Ishikawa (cell line): Measurements from ENCODE around the gene MEIS1.

Experiments
- CEBPB ChIP-seq: IDR thresholded peaks from 2 replicates; pipeline ENCODE4 v1.6.1; 2012
- CREB1 ChIP-seq: IDR thresholded peaks from 2 replicates; pipeline ENCODE4 v1.6.1; 2012; ENCODE audit warnings: low read depth
- EGR1 ChIP-seq: IDR thresholded peaks from 2 replicates; pipeline ENCODE4 v1.6.1; 2012
- EP300 ChIP-seq: IDR thresholded peaks from 2 replicates; pipeline ENCODE4 v1.6.1; 2012; ENCODE audit warnings: borderline replicate concordance
- FOXM1 ChIP-seq: IDR thresholded peaks from 2 replicates; pipeline ENCODE4 v1.6.1; 2012; ENCODE audit warnings: low read depth, borderline replicate concordance
- NFIC ChIP-seq: IDR thresholded peaks from 2 replicates; pipeline ENCODE4 v1.6.1; 2012
- RAD21 ChIP-seq: IDR thresholded peaks from 2 replicates; pipeline ENCODE4 v1.6.1; 2012; ENCODE audit warnings: low read depth
- TAF1 ChIP-seq: IDR thresholded peaks from 2 replicates; pipeline ENCODE4 v1.6.1; 2012; ENCODE audit warnings: low read depth, mild to moderate bottlenecking
- TCF12 ChIP-seq: IDR thresholded peaks from 2 replicates; pipeline ENCODE4 v1.6.1; 2012; ENCODE audit warnings: low read depth
- TEAD4 ChIP-seq: IDR thresholded peaks from 2 replicates; pipeline ENCODE4 v1.6.1; 2012
- YY1 ChIP-seq: IDR thresholded peaks from 2 replicates; pipeline ENCODE4 v1.6.1; 2012; ENCODE audit warnings: low read depth
- ZBTB7A ChIP-seq: IDR thresholded peaks from 2 replicates; pipeline ENCODE4 v1.6.1; 2012; ENCODE audit warnings: low read depth
- TF ChIP-seq, protein P1 (sequence below): IDR thresholded peaks from 2 replicates; pipeline ENCODE4 v1.6.1; 2012
- TF ChIP-seq, protein P2 (sequence below): IDR thresholded peaks from 2 replicates; pipeline ENCODE4 v1.6.1; 2012
- TF ChIP-seq, protein P3 (sequence below): IDR thresholded peaks from 2 replicates; pipeline ENCODE4 v1.6.1; 2012; ENCODE audit warnings: low read depth, mild to moderate bottlenecking

Gene MEIS1

DNA sequence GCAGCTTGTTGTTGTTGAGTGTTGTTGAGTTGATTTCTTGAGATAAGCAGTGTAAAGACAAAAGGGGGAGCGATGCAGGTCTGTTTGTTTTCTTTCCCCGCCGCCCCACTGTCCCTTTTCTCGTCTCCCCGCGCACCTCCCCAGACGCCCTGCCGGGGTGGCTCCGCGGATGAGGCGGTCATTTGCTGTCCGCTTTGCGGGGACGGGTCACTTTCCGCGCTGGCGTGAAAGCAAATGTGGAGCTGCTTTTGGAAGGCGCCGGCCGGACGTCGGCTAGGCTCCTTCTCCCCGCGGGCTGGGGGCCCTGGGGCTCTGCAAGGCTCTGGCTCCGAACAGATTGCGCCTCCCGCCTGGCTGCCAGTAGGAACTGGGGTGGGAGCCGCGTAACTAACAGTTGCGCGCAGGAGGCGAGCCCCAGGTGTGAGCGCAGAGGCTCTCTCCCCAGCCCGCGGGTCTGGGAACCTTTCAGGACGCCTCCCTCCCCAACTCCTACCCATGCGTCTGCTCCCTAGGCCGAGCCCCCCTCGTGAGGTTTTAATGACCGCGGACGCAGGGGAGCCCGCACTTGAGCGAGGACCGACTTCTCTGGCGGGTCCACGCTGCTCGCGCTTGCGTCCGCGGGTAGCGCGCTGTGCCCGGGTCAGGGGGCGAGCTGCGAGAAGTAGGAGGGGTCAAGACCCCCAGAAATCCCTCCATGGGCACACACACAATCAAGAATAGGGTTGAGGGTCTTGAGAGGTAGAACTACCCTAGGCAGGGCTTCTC lies 146.6 kb downstream of the MEIS1 start:
- TF ChIP-seq YY1 (no peak), NFIC (no peak), RAD21 (no peak), TCF12 (no peak), FOXM1 (no peak), TEAD4 (no peak), TAF1 (no peak), EGR1 (no peak), CEBPB (no peak), ZBTB7A (no peak), EP300 (no peak), CREB1 (no peak)
- TF ChIP-seq, protein P1, sequence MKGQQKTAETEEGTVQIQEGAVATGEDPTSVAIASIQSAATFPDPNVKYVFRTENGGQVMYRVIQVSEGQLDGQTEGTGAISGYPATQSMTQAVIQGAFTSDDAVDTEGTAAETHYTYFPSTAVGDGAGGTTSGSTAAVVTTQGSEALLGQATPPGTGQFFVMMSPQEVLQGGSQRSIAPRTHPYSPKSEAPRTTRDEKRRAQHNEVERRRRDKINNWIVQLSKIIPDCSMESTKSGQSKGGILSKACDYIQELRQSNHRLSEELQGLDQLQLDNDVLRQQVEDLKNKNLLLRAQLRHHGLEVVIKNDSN: no peak
- TF ChIP-seq, protein P2, sequence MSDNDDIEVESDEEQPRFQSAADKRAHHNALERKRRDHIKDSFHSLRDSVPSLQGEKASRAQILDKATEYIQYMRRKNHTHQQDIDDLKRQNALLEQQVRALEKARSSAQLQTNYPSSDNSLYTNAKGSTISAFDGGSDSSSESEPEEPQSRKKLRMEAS: no peak
- TF ChIP-seq, protein P3, sequence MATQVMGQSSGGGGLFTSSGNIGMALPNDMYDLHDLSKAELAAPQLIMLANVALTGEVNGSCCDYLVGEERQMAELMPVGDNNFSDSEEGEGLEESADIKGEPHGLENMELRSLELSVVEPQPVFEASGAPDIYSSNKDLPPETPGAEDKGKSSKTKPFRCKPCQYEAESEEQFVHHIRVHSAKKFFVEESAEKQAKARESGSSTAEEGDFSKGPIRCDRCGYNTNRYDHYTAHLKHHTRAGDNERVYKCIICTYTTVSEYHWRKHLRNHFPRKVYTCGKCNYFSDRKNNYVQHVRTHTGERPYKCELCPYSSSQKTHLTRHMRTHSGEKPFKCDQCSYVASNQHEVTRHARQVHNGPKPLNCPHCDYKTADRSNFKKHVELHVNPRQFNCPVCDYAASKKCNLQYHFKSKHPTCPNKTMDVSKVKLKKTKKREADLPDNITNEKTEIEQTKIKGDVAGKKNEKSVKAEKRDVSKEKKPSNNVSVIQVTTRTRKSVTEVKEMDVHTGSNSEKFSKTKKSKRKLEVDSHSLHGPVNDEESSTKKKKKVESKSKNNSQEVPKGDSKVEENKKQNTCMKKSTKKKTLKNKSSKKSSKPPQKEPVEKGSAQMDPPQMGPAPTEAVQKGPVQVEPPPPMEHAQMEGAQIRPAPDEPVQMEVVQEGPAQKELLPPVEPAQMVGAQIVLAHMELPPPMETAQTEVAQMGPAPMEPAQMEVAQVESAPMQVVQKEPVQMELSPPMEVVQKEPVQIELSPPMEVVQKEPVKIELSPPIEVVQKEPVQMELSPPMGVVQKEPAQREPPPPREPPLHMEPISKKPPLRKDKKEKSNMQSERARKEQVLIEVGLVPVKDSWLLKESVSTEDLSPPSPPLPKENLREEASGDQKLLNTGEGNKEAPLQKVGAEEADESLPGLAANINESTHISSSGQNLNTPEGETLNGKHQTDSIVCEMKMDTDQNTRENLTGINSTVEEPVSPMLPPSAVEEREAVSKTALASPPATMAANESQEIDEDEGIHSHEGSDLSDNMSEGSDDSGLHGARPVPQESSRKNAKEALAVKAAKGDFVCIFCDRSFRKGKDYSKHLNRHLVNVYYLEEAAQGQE: no peak

DNA sequence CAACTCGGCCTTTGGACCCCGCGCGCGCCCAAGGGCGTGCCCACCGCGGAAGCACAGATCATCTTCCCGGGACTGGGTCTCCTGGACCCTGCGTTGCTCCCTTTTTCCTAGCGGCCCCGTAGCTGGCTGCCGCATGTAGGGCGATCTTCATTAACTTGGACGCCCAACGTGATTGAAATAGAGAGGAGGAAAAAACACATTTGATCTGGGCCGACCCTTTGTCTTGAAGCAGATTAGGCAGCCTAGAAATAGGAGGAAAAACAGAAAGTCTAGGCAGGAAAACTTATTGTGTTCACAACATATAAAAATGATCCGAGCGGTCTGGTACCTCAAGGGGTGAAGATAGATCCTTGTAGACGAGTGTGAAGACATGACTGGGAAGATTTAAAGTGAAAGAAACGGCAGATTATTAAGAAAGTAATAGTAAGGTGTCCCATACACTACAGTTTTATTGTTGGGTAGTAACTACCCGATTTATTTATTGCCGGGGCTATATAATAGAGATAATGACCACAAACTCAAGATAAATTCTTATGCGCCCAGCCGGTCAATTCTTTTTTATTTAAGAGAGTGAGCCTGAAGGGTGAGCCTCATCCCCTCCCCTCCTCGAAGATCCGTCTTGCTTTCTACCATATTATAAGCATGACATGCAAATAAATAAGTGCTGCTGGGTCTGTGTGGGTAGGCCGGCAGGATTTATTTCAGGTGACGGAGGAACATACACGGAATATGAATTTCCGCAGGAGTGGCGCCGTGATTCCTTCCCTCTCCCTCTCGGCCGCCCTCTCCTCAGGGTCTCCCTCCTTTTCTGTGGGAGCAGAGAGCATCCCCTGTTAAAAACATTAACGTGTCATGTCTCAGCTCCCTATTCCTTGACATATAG lies 147.4 kb downstream of the MEIS1 start:
- no peak for TF ChIP-seq FOXM1
- no peak for TF ChIP-seq CEBPB
- no peak for TF ChIP-seq YY1
- no peak for TF ChIP-seq ZBTB7A
- TF ChIP-seq CREB1: no peak
- no peak for TF ChIP-seq RAD21
- TF ChIP-seq EGR1: no peak

DNA sequence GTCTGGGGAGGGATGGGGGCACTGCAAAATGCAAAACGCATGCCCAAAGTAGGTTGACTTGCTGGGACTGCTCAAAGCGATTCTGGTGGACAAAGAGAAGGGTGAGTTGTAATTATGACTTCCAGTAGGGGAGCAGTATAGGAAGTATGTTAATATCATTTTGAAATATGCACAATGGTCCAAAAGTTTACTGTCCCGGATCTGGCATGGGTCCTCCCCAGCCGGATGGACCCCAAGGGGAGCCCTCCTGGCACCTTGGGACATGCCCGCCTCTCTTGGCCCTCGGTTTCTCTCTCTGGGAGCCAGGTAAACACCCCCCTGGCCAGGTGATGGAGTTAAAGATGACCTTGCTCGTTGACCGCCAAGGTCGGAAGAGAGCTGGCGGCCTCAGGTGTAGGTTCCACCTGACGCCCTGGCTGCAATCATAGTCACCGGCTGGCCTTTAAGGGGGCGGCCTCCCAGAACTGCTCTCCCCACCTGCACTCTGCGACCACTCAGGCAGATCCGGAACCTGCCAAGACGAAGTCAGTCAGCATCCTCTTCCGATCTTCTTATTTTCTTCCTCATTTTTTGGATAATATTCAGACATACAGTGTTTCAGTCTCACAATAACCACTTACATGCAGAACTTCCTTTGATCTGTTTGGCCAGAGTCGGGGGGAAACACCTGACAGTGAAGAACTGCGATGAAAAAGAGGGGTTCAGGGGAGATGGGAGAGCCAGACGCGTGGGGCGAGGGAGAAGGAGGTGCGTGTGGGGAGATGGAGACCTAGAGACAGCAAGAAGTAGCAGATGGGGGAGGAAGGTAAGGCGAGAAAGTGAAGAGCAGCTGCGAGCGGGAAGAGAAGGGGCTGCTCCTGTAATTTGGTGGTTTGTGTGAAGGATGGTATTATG lies 148.3 kb downstream of the MEIS1 start:
- TF ChIP-seq FOXM1 (no peak), RAD21 (no peak), YY1 (no peak), EP300 (no peak), CEBPB (no peak), CREB1 (no peak), TCF12 (no peak), EGR1 (no peak), TAF1 (no peak)
- TF ChIP-seq, protein P1: no peak

DNA sequence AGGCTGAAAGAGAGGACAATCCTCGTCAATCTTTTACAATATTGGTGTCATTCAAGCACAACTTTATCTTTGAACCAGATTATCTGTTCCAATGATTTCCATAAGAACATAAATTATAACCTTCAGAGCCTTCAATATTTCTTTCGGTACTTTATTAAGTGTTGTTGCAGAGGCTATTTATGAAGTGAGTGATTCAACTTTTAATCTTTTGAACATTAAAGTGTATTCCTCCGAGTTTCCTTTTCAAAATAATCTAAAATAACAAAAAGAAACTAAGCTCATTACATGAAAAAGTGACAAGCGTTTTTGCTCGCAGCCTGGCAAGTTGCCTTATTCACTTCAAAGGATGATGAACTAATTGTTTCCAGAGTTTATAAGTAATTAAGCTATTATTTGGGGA lies 149.0 kb downstream of the MEIS1 start:
- TF ChIP-seq NFIC (no peak), TEAD4 (no peak), ZBTB7A (no peak), TCF12 (no peak), EP300 (no peak), RAD21 (no peak), FOXM1 (no peak), EGR1 (no peak)
- TF ChIP-seq, protein P2: no peak
- TF ChIP-seq, protein P1: no peak
- TF ChIP-seq, protein P3: no peak
